Measurements from ENCODE around the gene L3MBTL3.

The L3MBTL3 gene

DNA sequence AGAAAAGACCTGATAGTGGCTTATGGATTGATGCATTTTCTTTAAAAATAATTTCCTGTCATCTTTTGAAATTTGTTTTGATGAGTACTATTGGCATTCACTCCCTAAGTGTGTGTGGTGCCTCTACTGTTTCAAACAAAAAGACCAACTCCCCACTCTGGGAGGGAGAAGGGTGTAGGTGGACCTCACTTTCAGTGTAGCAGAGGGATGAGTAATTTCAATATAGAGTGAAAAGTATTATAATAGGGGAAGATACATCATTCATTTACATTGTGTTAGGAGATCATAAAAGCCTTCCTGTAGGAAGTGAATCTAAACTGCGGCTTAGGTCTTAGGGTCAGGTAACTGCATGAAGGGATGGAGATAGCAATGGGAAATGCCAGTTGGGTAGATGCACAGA is 158.0 kb downstream of the L3MBTL3 start:
- no peak overlapping the region for H3K4me3 ChIP-seq (ENCODE audit: low read depth, low read length)
- H3K27me3 ChIP-seq (ENCODE audit: insufficient read depth, low read depth, severe bottlenecking) = no peaks in the 10 kb centered on the region
- no peaks in the 10 kb centered on the region for H3K36me3 ChIP-seq
- no peak for DNase-seq
- H3K27ac ChIP-seq = no peak overlapping the region; the same call in 1 of the 2 replicates
- H3K9me3 ChIP-seq (ENCODE audit: severe bottlenecking) = no peaks in the 10 kb centered on the region
- TF ChIP-seq, protein P1, sequence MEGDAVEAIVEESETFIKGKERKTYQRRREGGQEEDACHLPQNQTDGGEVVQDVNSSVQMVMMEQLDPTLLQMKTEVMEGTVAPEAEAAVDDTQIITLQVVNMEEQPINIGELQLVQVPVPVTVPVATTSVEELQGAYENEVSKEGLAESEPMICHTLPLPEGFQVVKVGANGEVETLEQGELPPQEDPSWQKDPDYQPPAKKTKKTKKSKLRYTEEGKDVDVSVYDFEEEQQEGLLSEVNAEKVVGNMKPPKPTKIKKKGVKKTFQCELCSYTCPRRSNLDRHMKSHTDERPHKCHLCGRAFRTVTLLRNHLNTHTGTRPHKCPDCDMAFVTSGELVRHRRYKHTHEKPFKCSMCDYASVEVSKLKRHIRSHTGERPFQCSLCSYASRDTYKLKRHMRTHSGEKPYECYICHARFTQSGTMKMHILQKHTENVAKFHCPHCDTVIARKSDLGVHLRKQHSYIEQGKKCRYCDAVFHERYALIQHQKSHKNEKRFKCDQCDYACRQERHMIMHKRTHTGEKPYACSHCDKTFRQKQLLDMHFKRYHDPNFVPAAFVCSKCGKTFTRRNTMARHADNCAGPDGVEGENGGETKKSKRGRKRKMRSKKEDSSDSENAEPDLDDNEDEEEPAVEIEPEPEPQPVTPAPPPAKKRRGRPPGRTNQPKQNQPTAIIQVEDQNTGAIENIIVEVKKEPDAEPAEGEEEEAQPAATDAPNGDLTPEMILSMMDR (IDR thresholded peaks at IDR 0.05; ENCODE audit: low read depth, low read length) = no peak

DNA sequence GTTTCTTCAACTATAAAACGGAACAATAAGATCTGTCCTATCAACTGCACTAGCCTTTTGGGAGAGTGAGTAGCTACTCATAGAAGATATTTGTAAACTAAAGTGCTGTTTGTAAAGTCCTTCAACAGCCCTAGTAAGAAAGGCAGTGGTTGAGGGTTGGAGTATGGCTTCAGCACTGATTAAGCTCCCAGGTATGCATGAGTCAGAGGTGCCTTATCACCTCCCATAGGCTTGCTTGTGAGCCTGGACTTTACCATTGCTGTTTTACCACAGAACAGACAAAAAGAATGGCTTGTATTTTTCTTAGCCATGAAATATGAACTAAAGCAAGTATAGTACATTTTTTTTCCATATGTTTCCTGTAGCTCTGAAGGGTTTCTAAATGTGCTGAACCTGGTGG is 160.3 kb downstream of the L3MBTL3 start:
- Histone ChIP-seq H3K36me3 (no peaks in the 10 kb centered on the region), H3K27ac (no peak overlapping the region), H3K27me3 (ENCODE audit: insufficient read depth, low read depth, severe bottlenecking) (no peaks in the 10 kb centered on the region), H3K4me3 (ENCODE audit: low read depth, low read length) (no peak overlapping the region), H3K9me3 (ENCODE audit: severe bottlenecking) (no peaks in the 10 kb centered on the region)
- no peak for DNase-seq
- TF ChIP-seq, protein P1 (IDR thresholded peaks at IDR 0.05; ENCODE audit: low read depth, low read length) = no peak

DNA sequence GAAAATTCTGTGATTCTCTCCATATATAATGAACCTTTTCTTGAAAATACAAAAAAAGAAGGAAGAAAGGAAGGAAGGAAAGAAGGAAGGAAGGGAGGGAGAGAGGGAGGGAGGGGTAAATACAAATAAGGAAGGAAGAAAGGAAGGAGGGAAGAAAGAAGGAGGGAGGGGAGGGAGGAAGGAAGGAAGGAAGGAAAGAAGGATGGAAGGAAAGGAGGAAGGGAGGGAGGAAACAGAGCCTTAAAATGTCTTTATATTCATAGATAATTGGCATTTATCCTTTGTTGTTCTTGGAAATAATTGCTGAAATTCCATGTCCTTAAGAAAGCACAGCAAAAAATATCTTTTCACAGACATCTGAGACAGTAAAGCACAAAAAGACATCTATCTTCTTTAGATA is 164.1 kb downstream of the L3MBTL3 start:
- TF ChIP-seq, protein P1 (IDR thresholded peaks at IDR 0.05; ENCODE audit: low read depth, low read length) = no peak
- no peaks in the 10 kb centered on the region for H3K36me3 ChIP-seq

DNA sequence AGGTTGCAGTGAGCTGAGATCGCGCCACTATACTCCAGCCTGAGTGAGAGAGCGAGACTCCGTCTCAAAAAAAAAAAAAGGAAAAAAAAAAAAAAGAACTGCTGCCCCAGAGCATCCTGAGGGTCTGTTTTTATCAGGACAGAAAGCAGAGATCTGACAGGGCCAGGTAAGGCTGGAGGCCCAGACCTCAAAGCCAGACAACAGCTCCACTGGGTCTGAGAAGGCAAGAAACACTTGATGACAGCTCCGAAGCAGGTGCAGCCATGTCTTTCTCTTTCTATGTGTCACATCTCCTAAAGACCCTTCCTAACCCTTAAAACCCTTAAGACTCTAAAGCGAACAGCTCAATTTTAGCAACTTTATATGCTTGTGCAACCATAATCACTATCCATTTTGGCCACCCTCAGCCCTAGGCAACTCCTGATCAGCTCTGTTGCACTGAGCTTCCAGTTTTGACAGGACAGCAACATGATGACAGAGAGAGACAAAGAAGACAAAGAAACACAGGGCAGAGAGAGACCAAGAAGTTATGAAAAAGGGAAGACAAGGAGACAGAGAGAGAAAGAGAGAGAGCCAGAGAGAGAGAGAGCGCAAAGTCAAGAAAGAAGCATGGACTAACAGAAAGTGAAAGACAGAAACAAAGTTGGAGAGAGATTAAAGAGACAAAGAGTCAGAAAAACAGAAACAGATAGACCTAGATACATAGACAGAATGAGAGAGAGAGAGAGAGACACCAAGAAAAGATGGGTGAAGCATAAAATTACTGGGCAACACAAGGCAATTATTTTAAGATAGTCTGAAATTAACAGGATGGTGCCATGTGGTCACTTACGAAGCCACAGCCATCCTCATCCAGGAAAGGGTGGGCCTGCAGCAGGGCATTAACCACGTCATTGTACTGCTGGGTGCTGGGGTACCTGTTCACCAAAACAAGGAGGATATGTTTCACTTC is 165.2 kb downstream of the L3MBTL3 start:
- no peak for DNase-seq
- TF ChIP-seq, protein P1 (IDR thresholded peaks at IDR 0.05; ENCODE audit: low read depth, low read length) = no peak
- no peaks in the 10 kb centered on the region for H3K9me3 ChIP-seq (ENCODE audit: severe bottlenecking)
- H3K27ac ChIP-seq = no peak overlapping the region
- no peak overlapping the region for H3K4me3 ChIP-seq (ENCODE audit: low read depth, low read length)
- H3K36me3 ChIP-seq = no peaks in the 10 kb centered on the region
- H3K27me3 ChIP-seq (ENCODE audit: insufficient read depth, low read depth, severe bottlenecking) = no peaks in the 10 kb centered on the region

More for the DNA sequence above, 164.1 kb downstream of the L3MBTL3 start:
- Histone ChIP-seq H3K27ac (no peak overlapping the region), H3K9me3 (ENCODE audit: severe bottlenecking) (no peaks in the 10 kb centered on the region), H3K4me3 (ENCODE audit: low read depth, low read length) (no peak overlapping the region), H3K27me3 (ENCODE audit: insufficient read depth, low read depth, severe bottlenecking) (no peaks in the 10 kb centered on the region)
- DNase-seq = no peak

DNA sequence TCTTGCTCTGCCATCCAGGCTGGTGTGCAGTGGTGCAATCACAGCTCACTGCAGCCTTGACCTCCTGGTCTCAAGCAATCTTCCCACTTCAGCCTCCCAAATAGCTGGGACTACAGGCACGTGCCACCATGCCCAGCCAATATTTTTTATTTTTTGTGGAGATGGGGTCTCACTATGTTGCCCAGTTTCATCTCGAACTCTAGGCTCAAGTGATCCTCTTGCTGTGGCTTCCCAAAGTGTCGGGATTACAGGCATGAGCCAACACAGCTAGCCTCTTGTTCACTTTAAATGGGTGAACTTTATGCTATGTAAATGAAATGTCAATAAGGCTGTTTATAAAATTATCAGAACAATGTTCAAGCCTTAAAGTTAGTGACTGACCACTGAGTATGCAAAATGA is 167.3 kb downstream of the L3MBTL3 start:
- Histone ChIP-seq H3K36me3 (no peaks in the 10 kb centered on the region), H3K9me3 (ENCODE audit: severe bottlenecking) (no peaks in the 10 kb centered on the region), H3K4me3 (ENCODE audit: low read depth, low read length) (no peak overlapping the region), H3K27ac (no peak overlapping the region), H3K27me3 (ENCODE audit: insufficient read depth, low read depth, severe bottlenecking) (no peaks in the 10 kb centered on the region)
- no peak for DNase-seq
- TF ChIP-seq, protein P1 (IDR thresholded peaks at IDR 0.05; ENCODE audit: low read depth, low read length) = no peak
